ENCODE data around the gene CYP27C1. TPM values are rescaled to one million over a fixed set of nuclear protein-coding genes. Genes with fewer than 3 reads are reported as not detected.

CYP27C1 gene
- polyA plus RNA-seq, 3 donors: 5.3 to 11.5 (median 9.5) TPM

DNA sequence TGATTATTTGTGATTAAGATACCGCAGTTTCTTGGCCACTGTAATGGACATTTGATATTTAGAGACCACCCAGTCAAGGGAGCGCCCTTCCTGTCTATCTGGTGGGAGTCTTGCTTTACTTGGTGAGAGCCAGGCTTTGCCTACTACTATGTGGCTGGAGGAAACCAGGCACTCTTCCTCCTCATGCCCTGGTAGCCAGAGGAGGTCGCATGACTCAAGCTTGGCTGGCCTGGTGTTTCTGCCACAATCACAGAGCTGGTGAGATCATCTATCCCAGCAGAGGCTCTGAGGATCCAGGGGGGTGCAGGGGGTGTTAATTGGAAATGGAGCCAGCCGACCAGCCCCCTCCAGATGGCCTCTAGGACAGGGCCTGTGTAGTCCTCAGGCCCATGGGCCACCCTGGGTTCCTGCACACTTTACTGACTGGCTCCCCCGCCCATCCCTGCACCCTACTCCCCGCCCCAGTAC lies 66.4 kb downstream of the CYP27C1 start:
- no peak for DNase-seq

DNA sequence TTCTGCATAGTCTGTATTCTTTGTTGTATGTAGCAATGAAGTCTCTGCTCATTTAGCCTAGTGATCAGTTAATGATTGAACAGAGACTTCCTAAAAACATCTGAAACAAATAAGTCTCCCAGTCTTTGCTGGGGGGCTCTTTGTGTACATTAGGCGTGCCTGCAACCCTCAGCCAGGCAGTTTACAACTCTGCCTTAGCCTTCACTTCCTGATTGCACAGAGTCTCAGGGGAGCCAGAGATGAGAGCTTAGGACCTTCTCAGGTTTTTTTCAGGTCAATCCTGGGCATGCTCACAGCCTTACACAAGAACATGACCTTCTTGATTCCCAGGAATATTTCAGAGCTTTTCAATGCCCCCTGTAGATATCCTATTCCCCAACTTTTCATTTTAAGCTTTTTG lies 69.1 kb downstream of the CYP27C1 start:
- DNase-seq: no peak

- DNase-seq: no peak
Observed at GRCh38 chr2:127149384-127149783, 70.7 kb downstream of the CYP27C1 start.

DNA sequence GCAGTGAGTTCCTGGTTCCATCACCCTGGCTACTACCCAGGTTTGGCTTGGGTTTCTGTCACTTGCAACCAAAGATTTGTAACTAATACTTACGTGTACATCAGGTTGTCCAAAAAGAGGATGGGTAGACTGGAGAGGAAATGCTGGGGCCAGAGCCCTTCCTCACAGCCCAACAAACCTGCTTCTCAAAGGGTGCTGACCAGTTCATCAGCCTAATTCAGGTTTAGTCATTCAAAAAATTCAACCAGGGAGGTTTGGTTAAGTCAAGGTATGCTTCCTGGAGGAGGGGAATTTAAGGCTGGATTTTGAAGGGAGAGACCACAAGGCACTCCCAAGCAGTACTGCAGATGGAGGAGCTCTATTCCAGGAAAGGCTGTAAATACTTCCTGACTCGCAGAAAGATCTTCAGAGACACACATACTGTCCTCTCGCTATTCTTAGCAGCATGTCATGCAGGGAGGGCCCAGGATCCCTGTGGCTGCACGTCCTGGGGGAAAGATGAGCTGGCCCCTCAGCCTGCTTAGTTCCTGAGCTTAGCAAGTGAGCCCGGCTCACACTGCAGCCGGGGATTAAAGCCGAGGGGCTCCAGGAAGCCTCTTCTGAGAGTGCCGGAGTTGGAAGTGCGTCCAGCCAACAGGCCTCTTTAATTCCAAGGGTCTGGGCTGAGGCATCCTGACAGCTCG lies 73.1 kb downstream of the CYP27C1 start:
- DNase-seq: no peak

- no peak for DNase-seq
Observed at GRCh38 chr2:127146071-127146725, 73.9 kb downstream of the CYP27C1 start.

DNA sequence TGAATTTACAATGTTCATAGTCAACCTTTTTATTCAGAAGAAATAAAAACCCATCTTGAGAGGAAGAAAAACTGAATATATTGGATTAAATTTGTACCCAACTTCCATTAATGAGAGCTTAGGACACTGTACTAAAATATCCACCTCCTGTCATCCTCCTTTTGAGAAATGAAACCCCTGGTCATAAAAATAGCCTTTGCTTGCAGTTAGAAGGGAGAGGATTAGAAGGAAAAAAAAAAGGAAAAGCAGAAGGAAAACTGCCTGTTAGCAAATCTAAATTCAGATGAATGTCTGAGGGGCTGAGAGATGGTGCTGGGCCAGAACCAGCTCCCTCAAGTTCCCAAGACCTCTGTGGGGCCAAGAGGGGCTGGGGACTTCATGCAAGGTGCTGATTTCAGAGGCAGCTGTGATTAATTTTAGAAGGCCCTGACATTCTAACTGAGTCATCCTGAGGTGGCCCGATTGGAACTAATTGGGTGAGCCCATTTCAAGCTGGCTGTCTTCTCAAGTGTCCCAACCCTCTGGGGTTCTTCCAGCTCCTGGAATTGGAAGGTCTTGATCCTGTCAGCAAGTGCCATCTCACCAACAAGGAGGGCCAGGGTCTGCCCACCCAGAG lies 74.7 kb downstream of the CYP27C1 start:
- DNase-seq: no peak

- DNase-seq: no peak
Observed at GRCh38 chr2:127143841-127144782, 76.0 kb downstream of the CYP27C1 start.

- no peak for DNase-seq
Observed at GRCh38 chr2:127142663-127143630, 77.2 kb downstream of the CYP27C1 start.

DNA sequence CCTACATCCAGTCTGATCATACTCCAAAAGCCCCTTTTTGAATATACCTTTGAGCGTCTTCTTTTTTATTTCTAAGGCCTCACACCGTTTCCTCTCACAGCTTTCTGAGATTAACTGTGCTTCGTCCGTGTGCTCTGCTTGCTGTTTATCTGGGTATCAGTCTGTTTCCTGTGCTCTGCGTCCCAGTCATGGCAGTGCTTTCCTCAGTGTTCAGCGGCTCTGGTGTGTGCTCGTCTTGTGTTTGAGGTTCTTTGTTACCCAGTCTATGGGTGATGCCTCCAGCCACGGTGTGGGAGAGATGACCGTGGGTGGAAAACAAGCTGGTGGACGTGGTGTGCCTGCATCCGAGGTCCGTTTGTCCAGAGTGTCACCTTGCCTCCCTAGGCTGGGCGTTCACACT lies 79.6 kb downstream of the CYP27C1 start:
- DNase-seq: no peak

DNA sequence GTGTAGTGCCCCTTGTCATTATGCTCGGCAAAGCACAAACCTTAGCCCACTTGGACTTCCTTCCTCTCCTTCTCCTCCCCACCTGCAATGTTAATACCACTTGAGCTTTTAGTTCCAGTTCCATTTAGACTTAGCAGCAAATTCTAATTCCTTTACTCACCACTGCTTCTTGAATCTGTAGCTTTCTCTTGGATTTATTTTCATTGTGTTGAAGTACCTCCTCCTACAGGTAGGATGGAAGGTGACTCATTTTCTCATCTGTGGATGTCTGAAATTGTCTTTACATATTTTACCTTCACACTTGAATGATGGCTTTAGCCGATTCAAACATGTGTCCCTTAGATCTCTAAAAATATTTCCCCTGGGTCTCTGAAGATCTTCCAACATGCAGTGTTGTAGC lies 80.3 kb downstream of the CYP27C1 start:
- no peak for DNase-seq

DNA sequence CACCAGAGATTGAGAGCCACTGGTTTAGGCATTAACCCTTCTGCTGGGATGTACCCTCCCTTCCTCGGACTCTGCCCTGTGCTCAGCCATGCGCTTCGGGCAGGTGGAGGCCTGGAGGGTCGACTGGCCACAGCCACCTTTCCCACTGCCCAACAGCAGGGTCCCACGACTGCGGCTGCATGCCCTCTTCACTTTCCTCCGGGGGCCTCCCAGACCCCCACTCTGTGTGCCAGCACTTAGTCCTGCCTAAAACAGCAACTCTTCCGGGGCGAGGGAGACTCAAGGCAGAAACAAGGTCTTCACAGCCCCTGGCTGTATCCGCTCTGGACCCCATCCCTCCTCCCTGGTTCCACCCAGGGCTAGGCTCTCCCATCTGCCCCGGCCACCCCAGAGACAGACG lies 81.8 kb downstream of the CYP27C1 start:
- no peak for DNase-seq

- no peak for DNase-seq
Observed at GRCh38 chr2:127137741-127138140, 82.4 kb downstream of the CYP27C1 start.

- DNase-seq: no peak
Observed at GRCh38 chr2:127137225-127137624, 82.9 kb downstream of the CYP27C1 start.

DNA sequence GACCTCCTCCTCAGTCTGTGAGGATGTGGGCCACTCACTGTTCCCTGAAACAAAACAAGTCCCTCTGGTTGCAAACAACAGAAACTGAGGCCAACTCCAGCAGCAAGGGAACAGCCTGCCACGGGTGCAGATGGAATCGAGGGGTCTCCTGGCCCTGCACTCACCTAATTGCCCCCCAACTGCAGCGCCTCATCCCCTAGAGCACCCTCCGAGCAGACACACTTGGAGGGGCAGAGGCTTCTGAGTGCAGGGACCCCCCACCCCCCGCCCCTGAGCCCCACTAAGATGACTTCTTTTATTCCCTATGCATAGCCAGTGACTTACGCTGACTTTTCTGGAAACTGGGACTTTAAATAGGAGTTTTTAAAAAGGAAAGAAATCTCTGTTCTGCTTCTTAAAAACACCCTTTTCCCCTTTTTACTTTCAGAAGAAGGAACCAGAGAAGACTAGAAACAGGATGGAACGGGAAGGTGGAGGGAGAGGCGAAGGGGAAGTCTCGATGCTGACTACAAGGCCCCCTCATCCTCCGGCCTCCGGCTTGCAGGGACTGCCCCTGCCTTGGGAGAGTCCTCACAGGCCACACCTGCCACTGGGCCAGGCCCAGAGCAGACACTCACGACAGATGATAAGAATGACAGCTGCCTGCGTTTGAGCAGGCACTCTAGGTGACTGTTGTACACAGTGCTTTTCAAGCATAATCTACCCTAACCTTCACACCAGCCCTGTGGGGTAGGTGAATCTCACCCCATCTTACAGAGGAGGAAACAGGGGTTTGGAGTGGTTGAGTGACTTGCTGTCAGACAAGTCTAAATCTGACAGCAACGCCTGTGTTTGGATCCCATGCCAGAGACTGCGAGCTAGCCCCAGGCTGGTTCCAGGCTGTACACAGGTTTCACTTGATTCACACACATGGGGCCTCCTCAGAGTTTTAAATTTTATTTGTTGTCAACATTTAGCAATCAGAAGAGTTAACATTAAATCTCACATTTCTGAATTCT lies 85.0 kb downstream of the CYP27C1 start:
- no peak for DNase-seq

DNA sequence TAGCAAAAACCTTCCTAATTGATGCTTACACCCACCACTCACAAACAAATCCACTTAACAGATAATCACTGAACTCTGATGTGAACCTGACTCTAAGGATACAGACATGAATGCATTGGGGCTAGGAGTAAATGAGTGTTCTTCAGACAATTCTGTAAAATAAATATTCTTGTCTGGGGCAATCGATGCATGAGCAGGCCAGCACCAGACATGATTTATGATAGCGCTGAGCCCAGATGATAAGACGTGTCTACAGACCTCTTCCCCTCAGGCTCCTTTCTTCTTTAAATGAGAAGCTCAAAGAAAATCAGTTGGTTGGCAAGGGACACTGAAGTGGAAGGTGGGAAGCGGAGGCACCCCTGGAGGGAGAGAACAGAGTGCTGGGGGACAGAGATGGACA lies 85.9 kb downstream of the CYP27C1 start:
- DNase-seq: no peak
